GM12878 (cell line): ENCODE measurements around the gene CD52. TPM values are rescaled to one million over a fixed set of nuclear protein-coding genes. Genes with fewer than 3 reads are reported as not detected.

ENCODE experiments used
- ATAC-seq: fragments of 200-7000 bp; cut with Tn5 transposase; 3 replicates; pipeline ENCODE4 v1.9.1; 2020; ENCODE audit warnings: mild to moderate bottlenecking, moderate library complexity
- BruUV-seq: library from RNA; stranded (reverse); fragments of 400-500 nt; replicated peaks from 2 replicates; lab custom pipeline; 2021; lab: Mats Ljungman, UMichigan
- CTCF ChIA-PET: fragments of 300-600 bp; sonication (Branson Sonifier 250); formaldehyde crosslinking; extraction: SDS; loops from one replicate; lab custom pipeline; 2021; ENCODE audit warnings: inconsistent platforms; lab: Yijun Ruan, JAX
- POLR2A ChIA-PET: fragments of 350-600 bp; formaldehyde crosslinking; extraction: SDS; loops from one replicate; lab custom pipeline; 2021; ENCODE audit warnings: inconsistent platforms; lab: Charles Lee
- RAD21 ChIA-PET: fragments of 300-600 bp; sonication (Branson Sonifier 250); formaldehyde crosslinking; loops from one replicate; lab custom pipeline; 2023; ENCODE audit warnings: antibody characterized with exemption; ENCODE audit not compliant: unreplicated experiment; lab: Charles Lee
- SMC1A ChIA-PET: fragments of 300-600 bp; sonication (Branson Sonifier 250); formaldehyde crosslinking; loops from one replicate; lab custom pipeline; 2023; ENCODE audit not compliant: unreplicated experiment, uncharacterized antibody; lab: Charles Lee
- DNase-seq: peaks from one replicate; pipeline ENCODE4 v3.0.0-alpha.2; 2011; ENCODE audit warnings: low read depth, low spot score
- FAIRE-seq: peaks from 3 replicates; lab custom pipeline; 2011; peaks lifted over from hg19 to GRCh38; lab: Jason Lieb, UNC
- H2AFZ ChIP-seq: 2 replicates; pipeline ENCODE4 v1.6.0; 2011; ENCODE audit warnings: low read depth, low read length, control low read depth; ENCODE audit not compliant: control insufficient read depth
- H3K27ac ChIP-seq: 2 replicates; pipeline ENCODE4 v1.5.1; 2011; ENCODE audit warnings: control low read depth; ENCODE audit not compliant: control insufficient read depth, insufficient read depth
- H3K27me3 ChIP-seq, 2 experiments: replicated peaks in 1 of 2; 2 replicates each; pipeline versions ENCODE4 v1.6.0 to v1.6.1; 2011; ENCODE audit warnings: low read length in 1 of 2; ENCODE audit not compliant: control insufficient read depth in 2 of 2, insufficient read depth in 2 of 2
- H3K36me3 ChIP-seq, 2 experiments: 2 replicates each; pipeline ENCODE4 v1.5.1; 2011; ENCODE audit warnings: low read length in 1 of 2; ENCODE audit not compliant: control insufficient read depth in 2 of 2, insufficient read depth in 2 of 2
- H3K4me1 ChIP-seq: 2 replicates; pipeline ENCODE4 v1.6.1; 2011; ENCODE audit warnings: mild to moderate bottlenecking, low read length, moderate library complexity, mixed read lengths; ENCODE audit not compliant: control insufficient read depth, insufficient read depth
- H3K4me2 ChIP-seq: 2 replicates; pipeline ENCODE4 v1.6.0; 2011; ENCODE audit warnings: control low read depth; ENCODE audit not compliant: control insufficient read depth, insufficient read depth
- H3K4me3 ChIP-seq: fragments of 200-600 bp; sonication (generic); 2 replicates; pipeline ENCODE4 v1.5.1; 2016
- H3K79me2 ChIP-seq: 2 replicates; pipeline ENCODE4 v1.6.0; 2011; ENCODE audit warnings: low read length; ENCODE audit not compliant: control insufficient read depth, insufficient read depth
- H3K9ac ChIP-seq: 2 replicates; pipeline ENCODE4 v1.8.0; 2011; ENCODE audit warnings: low read length, control low read depth, mixed read lengths; ENCODE audit not compliant: control insufficient read depth, insufficient read depth
- H3K9me3 ChIP-seq: replicated peaks from 3 replicates; pipeline ENCODE4 v1.5.1; 2011; ENCODE audit warnings: mild to moderate bottlenecking, low read length; ENCODE audit not compliant: control insufficient read depth, insufficient read depth
- H4K20me1 ChIP-seq: 2 replicates; pipeline ENCODE4 v1.6.0; 2011; ENCODE audit not compliant: control insufficient read depth, insufficient read depth
- BCL11A ChIP-seq: IDR thresholded peaks from 2 replicates; pipeline ENCODE4 v1.6.1; 2011; ENCODE audit warnings: low read depth, low read length
- CHD4 ChIP-seq: fragments of 200-600 bp; sonication (generic); IDR thresholded peaks from 2 replicates; pipeline ENCODE4 v1.6.1; 2016; ENCODE audit warnings: mild to moderate bottlenecking
- GABPA ChIP-seq: IDR thresholded peaks from 2 replicates; pipeline ENCODE4 v1.6.1; 2014; ENCODE audit warnings: antibody characterized with exemption, low read depth, mild to moderate bottlenecking, inconsistent platforms
- HCFC1 ChIP-seq: fragments of 150-350 bp; IDR thresholded peaks from 2 replicates; pipeline ENCODE4 v1.6.1; 2014; ENCODE audit warnings: low read length
- NRF1 ChIP-seq: conservative IDR thresholded peaks from 2 replicates; pipeline ENCODE4 v1.6.1; 2011; ENCODE audit warnings: mild to moderate bottlenecking, low read depth, low read length, improper control_type of control experiment
- POLR2AphosphoS5 ChIP-seq: IDR thresholded peaks from 2 replicates; pipeline ENCODE4 v1.6.1; 2011; ENCODE audit warnings: mild to moderate bottlenecking, low read length, inconsistent platforms
- RAD51 ChIP-seq: fragments of 450-650 bp; IDR thresholded peaks from 2 replicates; pipeline ENCODE4 v1.6.1; 2016; ENCODE audit warnings: moderate library complexity, mild to moderate bottlenecking, inconsistent platforms
- SIX5 ChIP-seq: IDR thresholded peaks from 2 replicates; pipeline ENCODE4 v1.6.1; 2011; ENCODE audit warnings: mild to moderate bottlenecking, low read depth, low read length, moderate library complexity; ENCODE audit not compliant: severe bottlenecking
- SPI1 ChIP-seq: IDR thresholded peaks from 2 replicates; pipeline ENCODE4 v1.6.1; 2011; ENCODE audit warnings: low read depth, mild to moderate bottlenecking, low read length, moderate library complexity, borderline replicate concordance; ENCODE audit not compliant: insufficient read depth
- TBL1XR1 ChIP-seq: IDR thresholded peaks from 2 replicates; pipeline ENCODE4 v1.6.1; 2012; ENCODE audit warnings: low read depth, low read length, improper control_type of control experiment
- WGBS: methylation state at CpG from one replicate; pipeline ENCODE4 v1.1.6; 2016; ENCODE audit warnings: low lambda C conversion rate; ENCODE audit not compliant: insufficient replicate concordance, insufficient coverage; ENCODE audit errors: missing lambda C conversion rate; 5-methylcytosine and 5-hydroxymethylcytosine counted together
- in situ Hi-C: fragments of 300-500 bp; cut with MboI; formaldehyde crosslinking; loops from 9 replicates; pipeline ENCODE4 v1.14.3; 2018; ENCODE audit warnings: mixed read lengths
- intact Hi-C: fragments of 100-400 bp; cut with micrococcal nuclease; formaldehyde crosslinking; loops from one replicate; pipeline ENCODE4 v1.14.2; 2022; ENCODE audit not compliant: unreplicated experiment
- polyA plus RNA-seq, 11 experiments: library from polyadenylated mRNA; depleted of rRNA in 4 of 11; unstranded in 6 of 11; stranded (reverse) in 5 of 11; fragments of >200 nt; fragmentation: Nextera tagmentation in 4 of 11; fragmentation: Illumina TruSeq in 1 of 11; extraction: Ambion mirVana in 4 of 11; extraction: Trizol in 1 of 11; gene quantifications; 1 replicate in 1 of 11; 2 replicates in 10 of 11; pipeline versions ENCODE4 v1.2.1 to v1.2.3, GENCODE V29; 2011 to 2016; ENCODE audit warnings: inconsistent platforms in 2 of 11, missing spikeins in 2 of 11, low read depth in 1 of 11
- total RNA-seq, 4 experiments: library from RNA; depleted of rRNA in 3 of 4; stranded (reverse); fragments of >200 nt in 3 of 4; fragmentation: Illumina TruSeq in 1 of 4; extraction: Trizol in 1 of 4; gene quantifications; 2 replicates each; pipeline versions ENCODE4 v1.2.1 to v1.2.3, GENCODE V29; 2013 to 2021
- TF ChIP-seq, protein P1 (sequence below): IDR thresholded peaks from 2 replicates; pipeline ENCODE4 v1.6.1; 2012; ENCODE audit warnings: low read length, inconsistent platforms

The CD52 gene
- total and polyA plus RNA-seq, 10 of the 15 experiments (the other 5 are each of a cell fraction or from before 2014, with no cell fraction given) = 237 to 2,736 (median 532) TPM

DNA sequence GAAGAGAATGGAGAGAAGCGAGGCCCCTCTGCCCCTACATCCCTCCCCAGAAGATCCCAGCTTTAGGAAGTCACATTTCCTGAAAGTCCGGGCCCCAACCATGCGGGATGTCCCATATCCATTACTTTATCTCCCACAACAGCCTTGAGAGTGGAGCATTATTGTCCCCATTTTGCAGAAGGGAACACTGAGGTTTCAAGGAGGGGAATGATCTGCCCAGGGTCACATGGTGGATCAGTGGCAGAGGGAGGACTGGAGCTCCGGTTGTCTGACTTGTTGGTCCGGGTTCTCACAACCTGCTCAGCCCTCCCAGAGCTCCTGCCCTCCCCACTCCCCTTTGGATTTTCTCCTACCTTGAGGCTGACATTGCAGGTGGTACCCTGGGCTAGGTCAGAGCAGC lies 38.3 kb downstream of the CD52 start:
- Histone ChIP-seq H3K4me3 (no peak overlapping the region), H3K27ac (no peak overlapping the region), H3K36me3 (no peaks in the 10 kb centered on the region), H3K9ac (no peak overlapping the region), H3K4me1 (no peaks in the 10 kb centered on the region), H2AFZ (no peak overlapping the region), H3K9me3 (no peaks in the 10 kb centered on the region), H4K20me1 (no peaks in the 10 kb centered on the region), H3K27me3 (peaks cover under 1 to 2% of the 10 kb centered on the region in 2 experiments; a peak in 3 of 4 replicates), H3K79me2 (no peaks in the 10 kb centered on the region), H3K4me2 (no peak overlapping the region)
- DNase-seq (no peak), ATAC-seq (no peak), FAIRE-seq (no peak)
- TF ChIP-seq BCL11A (no peak), TBL1XR1 (no peak), GABPA (no peak), SPI1 (no peak), NRF1 (no peak), RAD51 (no peak), CHD4 (no peak), POLR2AphosphoS5 (no peak), HCFC1 (no peak), SIX5 (no peak)
- TF ChIP-seq, protein P1, sequence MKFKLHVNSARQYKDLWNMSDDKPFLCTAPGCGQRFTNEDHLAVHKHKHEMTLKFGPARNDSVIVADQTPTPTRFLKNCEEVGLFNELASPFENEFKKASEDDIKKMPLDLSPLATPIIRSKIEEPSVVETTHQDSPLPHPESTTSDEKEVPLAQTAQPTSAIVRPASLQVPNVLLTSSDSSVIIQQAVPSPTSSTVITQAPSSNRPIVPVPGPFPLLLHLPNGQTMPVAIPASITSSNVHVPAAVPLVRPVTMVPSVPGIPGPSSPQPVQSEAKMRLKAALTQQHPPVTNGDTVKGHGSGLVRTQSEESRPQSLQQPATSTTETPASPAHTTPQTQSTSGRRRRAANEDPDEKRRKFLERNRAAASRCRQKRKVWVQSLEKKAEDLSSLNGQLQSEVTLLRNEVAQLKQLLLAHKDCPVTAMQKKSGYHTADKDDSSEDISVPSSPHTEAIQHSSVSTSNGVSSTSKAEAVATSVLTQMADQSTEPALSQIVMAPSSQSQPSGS = no peak
- ChIA-PET SMC1A (no interaction called here), RAD21 (no interaction called here), CTCF (interaction anchor here (1.1 kb wide), 1 partner anchor 8 kb away, joined by 3 read pairs; no protein-coding TSS in a partner anchor), POLR2A (interaction anchor here (0.6 kb wide), 1 partner anchor 122 kb away, joined by 4 read pairs; the partner anchor contains the start of gene CEP85)
- intact Hi-C loops = no loop called here
- no TSS peak for BruUV-seq
- in situ Hi-C loops = no loop called here
- WGBS = 45% methylated on average over 5 of the region's 5 CpGs
